Activated T-helper 1 cell treated with Interleukin-2 at 50 U/mL for 16 hours (primary cell): ENCODE data around the gene SYNE2.
"Not testable (repeated sequence)": the region's sequence is repeated elsewhere in the genome, so short reads cannot be mapped to it uniquely, and the experiment has no call there.

Experiments
- DNase-seq: peaks from one replicate; pipeline ENCODE4 v3.0.0-alpha.2; 2020; ENCODE audit warnings: low read depth

The SYNE2 gene

DNA sequence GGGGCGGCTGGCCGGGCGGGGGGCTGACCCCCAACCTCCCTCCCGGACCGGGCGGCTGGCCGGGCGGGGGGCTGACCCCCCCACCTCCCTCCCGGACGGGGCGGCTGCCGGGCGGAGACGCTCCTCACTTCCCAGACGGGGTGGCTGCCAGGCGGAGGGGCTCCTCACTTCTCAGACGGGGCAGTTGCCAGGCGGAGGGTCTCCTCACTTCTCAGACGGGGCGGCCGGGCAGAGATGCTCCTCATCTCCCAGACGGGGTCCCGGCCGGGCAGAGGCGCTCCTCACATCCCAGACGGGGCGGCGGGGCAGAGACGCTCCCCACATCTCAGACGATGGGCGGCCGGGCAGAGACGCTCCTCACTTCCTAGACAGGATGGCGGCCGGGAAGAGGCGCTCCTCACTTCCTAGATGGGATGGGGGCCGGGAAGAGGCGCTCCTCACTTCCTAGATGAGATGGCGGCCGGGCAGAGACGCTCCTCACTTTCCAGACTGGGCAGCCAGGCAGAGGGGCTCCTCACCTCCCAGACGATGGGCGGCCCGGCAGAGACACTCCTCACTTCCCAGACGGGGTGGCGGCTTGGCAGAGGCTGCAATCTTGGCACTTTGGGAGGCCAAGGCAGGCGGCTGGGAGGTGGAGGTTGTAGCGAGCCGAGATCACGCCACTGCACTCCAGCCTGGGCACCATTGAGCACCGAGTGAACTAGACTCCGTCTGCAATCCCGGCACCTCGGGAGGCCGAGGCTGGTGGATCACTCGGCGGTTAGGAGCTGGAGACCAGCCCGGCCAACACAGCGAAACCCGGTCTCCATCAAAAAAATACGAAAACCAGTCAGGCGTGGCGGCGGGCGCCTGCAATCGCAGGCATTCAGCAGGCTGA lies 185.3 kb downstream of the SYNE2 start:
- not testable (repeated sequence) for DNase-seq

DNA sequence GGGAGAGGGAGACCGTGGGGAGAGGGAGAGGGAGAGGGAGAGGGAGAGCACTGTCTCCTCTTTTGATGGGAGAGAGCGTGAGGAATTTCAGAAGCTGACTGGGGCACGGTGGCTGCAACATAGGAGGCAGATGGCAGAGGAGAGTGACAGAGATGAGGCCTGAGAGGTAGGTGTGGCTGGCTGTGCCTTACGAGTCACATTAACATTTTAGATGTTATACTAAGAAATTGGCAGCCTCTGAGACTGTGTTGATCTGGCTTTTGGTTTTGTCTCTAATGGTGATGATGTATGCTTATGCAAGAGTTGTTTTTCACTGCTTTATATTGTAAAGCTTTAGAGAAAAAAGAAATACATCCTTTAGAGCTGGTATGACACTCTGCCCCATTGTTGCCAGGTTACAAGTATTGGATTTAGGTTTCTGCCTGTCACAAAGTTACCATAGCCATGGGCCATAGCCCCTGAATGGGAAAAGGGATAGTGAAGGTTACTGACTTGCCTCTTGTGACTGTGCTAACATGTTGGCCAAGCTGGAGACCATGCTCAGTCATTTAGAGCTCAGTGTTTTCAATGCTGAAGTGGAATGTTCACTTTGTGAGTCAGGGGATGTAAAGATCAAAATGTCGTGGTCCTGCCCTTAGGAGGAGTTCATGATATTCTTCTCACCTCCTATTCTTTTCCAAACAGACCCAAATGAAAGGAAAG lies 186.2 kb downstream of the SYNE2 start:
- DNase-seq = no peak

GRCh38 chr14:64040044-64040443 lies 187.2 kb downstream of the SYNE2 start:
- DNase-seq = no peak

DNA sequence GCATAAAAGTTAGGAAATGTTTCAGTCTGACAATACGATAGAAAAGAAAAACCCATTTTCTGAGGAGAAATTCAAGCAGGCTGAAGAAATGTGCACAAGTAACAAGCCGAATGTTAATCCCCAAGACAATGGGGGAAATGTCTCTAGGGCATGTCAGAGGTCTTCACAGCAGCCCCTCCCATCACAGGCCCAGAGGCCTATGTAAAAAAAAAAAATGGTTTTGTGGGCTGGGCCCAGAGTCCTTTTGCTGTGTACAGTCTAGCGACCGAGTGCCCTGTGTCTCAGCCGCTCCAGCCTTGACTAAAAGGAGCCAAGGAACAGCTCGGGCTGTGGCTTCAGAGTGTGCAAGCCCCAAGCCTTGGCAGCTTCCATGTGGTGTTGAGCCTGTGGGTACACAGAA lies 190.5 kb downstream of the SYNE2 start:
- DNase-seq = not testable (repeated sequence)

DNA sequence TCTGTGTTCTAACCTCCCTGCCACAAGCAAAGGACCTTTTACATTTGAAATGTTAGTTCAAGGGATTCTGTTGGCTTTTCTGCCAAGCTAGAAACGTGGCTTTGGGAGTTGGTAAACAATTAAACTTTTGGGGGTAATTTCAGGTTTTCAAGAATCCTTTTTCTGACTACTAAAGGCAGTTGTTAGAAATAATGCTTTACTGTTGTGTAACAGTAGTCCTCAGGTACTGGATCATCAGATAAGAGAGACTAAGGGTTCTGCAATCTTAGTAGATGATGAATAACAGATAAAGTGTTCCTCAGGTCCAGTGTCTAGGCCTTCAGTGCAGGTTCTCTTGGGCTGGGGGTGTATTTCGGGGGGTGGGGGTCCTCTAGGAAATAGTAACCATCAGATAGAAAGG lies 192.3 kb downstream of the SYNE2 start:
- DNase-seq = no peak

DNA sequence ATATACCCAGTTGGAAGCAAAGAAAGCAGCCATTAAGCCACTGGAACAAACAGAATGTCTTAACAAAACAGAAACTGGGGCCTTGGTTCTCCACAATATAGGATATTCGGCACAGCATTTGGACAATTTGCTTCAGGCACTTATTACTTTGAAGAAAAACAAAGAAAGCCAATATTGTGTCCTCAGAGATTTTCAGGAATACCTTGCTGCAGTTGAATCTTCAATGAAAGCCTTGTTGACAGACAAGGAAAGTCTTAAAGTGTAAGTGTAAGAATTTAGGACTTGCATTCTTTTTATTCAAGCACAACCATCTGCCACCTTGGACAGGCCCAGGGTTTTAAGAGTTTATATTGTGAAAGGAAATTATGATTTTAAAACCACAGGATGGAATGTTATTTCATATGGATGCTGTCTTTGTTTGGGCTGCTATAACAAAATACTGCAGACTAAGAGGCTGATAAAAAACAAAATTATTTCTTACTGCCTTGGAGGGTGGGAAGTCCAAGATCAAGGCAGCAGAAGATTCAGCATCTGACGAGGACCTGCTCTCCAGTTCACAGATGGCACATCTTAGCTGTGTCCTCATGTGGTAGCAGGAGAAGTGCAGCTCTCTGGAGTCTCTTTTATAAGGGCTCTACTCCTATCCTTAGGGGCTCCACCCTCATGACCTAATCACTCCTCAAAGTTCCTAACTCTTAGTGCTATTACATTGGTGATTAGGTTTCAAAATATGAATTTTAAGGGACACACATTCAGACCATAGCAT lies 197.0 kb downstream of the SYNE2 start:
- DNase-seq = no peak

DNA sequence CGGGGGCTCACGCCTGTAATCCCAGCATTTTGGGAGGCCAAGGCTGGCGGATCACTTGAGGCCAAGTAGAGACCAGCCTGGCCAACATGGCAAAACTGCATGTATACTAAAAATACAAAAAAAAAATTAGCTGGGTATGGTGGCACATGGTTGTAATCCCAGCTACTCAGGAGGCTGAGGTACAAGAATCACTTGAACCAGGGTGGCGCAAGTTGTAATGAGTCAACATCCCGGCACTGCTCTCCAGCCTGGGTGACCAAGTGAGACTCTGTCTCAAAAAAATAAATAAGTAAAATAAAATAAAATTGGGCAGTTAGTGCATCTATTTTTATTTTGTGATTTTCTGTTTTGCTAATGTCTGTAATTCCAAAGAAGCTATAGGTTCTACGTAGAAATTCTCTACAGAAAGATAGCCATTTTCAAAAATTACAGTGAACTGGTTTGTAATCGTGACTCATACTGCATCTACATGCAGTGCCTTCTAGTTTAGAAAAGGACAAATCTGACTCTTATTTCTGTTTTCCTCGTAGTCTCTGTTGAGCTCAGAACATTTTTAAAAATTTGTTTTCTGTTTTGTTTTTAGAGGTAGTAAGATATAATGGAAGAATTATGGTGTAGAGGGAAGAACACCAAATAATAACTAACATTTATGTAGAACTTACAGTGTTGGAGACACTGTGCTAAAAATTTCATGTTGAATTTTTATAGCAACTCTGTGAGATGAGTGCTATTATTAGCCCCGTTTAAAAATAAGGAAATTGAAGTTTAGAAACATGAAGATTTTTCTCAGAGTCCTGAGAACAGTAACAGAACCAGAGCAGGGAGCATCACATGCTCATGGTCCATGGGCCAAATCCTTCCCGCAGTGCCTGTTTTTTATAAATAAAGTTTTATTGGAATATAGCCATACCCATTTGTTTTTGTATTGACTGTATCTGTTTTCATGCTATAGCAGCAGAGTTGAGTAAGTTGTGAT lies 201.2 kb downstream of the SYNE2 start:
- DNase-seq = no peak

- DNase-seq = no peak
Measured at GRCh38 chr14:64059454-64060198, 206.8 kb downstream of the SYNE2 start.

DNA sequence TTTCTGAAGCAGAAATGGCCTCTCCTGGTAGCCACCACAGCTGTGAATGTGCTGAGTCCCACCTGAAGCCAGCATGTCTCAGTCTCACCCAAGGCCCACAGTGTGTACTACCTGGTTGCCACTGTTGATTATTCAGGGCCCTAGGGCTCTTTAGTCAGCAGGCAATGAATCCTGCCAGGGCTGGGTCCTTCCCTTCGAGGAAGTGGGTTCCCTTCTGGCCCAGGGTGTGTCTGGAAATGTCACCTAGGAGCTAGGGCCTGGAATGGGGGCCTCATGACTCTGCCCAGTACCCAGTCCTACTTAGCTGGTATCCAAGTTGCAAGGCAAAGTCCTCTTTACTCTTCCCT lies 207.4 kb downstream of the SYNE2 start:
- DNase-seq = no peak

DNA sequence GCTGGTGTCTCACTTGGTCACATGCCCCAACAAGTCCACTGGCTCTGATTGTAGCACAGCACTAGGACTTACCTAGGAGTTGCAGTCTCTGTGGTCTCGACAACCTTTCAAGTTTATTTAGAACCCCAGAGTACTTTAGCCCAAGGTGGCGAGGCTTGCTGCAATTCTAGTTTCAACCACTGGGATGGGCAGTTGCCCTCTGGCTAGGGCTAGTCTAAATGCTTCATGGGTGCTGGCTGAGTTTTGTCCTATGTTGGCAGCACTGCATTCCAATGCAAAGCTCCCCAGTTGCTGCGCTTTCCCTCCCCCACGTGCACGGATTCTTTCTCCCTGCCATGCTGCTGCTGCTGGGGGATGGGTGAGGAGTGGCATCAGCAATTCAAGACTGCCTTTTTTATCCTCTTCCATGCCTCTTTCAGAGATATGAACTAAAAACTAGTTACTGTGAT lies 207.9 kb downstream of the SYNE2 start:
- DNase-seq = no peak

- no peak for DNase-seq
Measured at GRCh38 chr14:64061115-64061514, 208.3 kb downstream of the SYNE2 start.

DNA sequence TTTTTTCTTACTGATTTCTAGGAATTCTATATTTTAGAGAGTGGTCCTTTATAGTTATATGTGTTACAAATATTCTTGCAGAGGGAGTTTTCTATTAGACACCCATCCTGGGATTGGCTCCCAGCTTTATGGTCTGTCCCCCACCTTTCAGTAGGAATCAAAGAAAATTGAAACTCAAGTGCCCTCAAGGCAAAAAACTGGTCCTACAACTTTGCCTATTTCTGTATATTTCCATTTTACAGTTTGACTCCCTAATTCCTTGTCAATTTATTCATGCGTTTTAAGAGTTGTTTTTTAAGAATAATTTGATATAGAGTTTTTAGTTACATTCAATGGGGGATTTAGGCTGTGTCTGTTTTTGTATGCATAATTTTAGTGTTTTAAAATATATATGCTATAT lies 208.9 kb downstream of the SYNE2 start:
- DNase-seq = no peak

- no peak for DNase-seq
Measured at GRCh38 chr14:64062381-64063115, 209.7 kb downstream of the SYNE2 start.

GRCh38 chr14:64064447-64064846 lies 211.6 kb downstream of the SYNE2 start:
- DNase-seq = no peak

DNA sequence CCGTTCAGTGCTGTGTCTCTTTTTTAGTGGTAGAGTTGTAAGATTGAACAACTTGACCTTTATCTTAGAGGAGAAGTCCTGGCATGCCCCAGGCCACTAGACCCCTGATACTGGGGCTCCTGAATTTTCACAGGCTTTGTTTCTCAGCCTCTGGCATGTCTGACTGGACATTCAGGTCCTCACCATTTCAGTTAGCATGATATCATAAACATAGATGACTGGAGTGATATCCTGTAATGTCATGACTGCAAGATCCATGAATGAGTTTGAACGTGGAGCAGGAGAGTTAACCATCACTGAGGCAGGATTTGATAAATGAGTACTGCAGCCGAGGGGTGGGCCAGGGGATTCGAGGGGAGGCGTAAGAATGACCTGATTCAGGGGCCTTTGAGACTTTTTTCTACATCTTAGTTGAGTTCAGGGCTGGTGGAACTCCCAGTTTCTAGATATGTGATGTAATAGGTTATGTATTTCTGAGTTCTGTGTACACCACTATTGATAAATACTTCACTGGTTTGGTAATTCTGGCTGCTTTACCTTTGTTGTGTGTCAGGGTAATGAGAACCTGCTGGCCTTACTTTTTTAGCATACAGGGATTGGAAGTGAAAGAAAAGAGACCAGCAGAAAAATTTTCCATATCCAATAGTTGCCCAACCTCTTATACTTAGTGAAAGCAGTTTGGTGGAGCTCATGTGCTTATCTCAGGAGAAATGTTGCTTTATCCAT lies 217.0 kb downstream of the SYNE2 start:
- no peak for DNase-seq

DNA sequence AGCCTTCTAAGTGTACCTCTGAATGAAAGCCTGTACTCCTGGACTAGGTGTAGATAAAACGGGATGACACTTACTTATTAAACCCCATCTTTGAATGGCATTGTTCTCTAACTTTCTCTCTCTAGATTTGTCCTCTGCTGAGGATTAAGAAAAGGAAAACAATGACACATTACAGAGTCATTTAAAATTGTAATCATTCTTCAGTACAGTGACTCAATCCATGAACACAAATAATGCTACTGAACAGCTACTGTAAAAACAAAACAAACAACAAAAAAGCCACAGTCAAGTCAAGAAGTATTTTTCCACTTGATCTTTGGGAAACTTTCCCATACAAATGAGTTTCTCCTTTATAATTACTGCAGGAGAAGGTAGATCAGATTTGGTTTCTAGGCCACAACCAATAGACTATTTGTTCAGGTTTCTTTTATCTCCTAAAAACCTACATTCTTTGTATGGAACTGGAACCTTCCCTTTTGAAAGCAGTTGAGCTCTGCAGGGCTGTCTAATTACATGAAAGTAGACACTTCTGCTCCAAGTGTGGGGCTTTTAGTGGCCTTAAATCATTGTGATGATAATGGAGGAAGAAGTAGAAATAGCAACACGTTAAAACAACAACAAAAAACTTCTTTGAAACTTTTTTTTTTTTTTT lies 222.3 kb downstream of the SYNE2 start:
- DNase-seq = no peak

DNA sequence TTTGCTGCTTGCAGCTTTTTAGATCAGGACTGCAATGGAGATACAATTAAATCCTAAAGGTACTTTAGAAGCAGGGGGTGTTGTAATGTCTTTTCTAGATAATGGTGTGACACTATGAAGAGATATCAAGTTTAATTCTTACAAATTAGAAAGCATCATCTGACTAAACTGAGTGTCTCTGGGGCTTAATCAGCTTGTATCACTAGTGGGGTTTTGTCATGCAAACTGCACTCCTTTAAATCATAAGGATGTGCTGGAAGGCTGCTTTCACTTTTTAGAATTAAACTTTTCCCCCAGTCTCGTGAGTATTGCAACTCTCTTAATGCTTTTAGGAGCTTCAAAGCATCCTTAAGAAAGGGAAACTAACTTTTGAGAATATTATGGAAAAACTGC lies 222.8 kb downstream of the SYNE2 start:
- DNase-seq = no peak

GRCh38 chr14:64080452-64080851 lies 227.6 kb downstream of the SYNE2 start:
- no peak for DNase-seq

- DNase-seq = no peak
Measured at GRCh38 chr14:64081174-64081746, 228.5 kb downstream of the SYNE2 start.
